Subcutaneous adipose tissue (tissue), 4 donors: Measurements from ENCODE around the gene NAT14. TPM values are rescaled to one million over a fixed set of nuclear protein-coding genes. Genes with fewer than 3 reads are reported as not detected.

Experiments used
- CTCF ChIP-seq: fragments of 450-650 bp; IDR thresholded peaks from one replicate; pipeline ENCODE4 v1.5.1; 2016; ENCODE audit warnings: low read depth, mild to moderate bottlenecking, control low read depth, antibody characterized with exemption, moderate library complexity
- total RNA-seq, 4 donors: library from RNA; depleted of rRNA; stranded (reverse); fragments of >200 nt; gene quantifications; one replicate each; pipeline ENCODE4 v1.1.0, GENCODE V29; 2016

The NAT14 gene
- total RNA-seq, 4 donors from 2014 or later, result 1.0 to 2.3 (median 1.6) TPM

GRCh38 chr19:55486043-55486970 lies 1.3 kb downstream of the NAT14 start:
- no peak for TF ChIP-seq CTCF

GRCh38 chr19:55486971-55487923 lies 2.3 kb downstream of the NAT14 start:
- no peak for TF ChIP-seq CTCF

- TF ChIP-seq CTCF, result no peak
Observed at GRCh38 chr19:55487924-55488687, 3.1 kb downstream of the NAT14 start, which contains the start of gene SSC5D. SSC5D (plus strand) TSS chr19:55488436; CDS start chr19:55488590, 154 bp downstream.

GRCh38 chr19:55488986-55489710 lies 4.2 kb downstream of the NAT14 start:
- TF ChIP-seq CTCF, result no peak

- no peak for TF ChIP-seq CTCF
Observed at GRCh38 chr19:55489711-55490477, 4.9 kb downstream of the NAT14 start.
